ENCODE data around the gene CCDC8. TPM values are rescaled to one million over a fixed set of nuclear protein-coding genes. Genes with fewer than 3 reads are reported as not detected.

The CCDC8 gene
- total RNA-seq (2021) = 27.5 and 28.7 TPM in 2 replicates
- long read RNA-seq, transcript CCDC8-201 (1 exons, 3,186 nt) = major isoform, 57 of 57 reads
- long read RNA-seq, partial matches to known transcripts = 0 of 57 reads
- long read RNA-seq, other reads (novel, unspliced or antisense) = 0 of 57 reads

DNA sequence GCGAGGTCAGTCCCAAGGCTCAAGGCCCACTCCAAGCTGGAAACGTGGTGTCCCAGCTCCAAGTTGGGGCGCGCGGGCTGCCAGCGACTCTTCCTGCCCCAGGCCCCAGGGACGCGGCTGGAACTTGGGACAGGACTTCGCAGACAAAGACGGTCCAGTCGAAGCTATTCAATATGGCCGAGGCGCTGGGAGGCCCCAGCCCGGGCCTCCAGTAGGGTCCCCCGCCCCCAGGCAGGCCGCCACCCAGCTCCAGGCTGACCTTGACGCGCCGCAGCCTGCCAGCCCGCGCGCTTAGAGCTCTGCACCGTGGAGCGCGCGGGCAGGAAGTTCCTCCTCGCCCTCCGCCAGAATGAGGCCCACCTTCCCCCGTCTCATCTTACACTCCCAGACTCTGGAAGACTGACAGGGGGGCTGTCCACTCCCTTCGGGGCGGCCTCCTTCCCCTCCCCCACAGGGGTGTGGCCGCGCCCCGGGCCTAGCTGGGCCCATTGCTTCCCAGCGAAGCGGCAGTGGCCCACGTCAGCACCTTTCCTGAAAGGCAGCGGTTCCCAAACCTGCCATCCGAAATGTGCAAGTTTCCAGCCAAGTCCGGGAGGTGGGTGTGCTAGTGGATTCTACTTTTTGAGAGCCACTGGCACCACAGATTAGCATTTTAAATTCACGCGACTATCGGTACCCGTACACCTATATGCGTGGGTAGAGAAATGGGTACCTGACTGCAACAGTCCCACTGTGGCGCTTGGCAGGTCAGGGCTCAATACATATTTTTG, at the start of gene CCDC8:
Gene CCDC8, minus strand, starts transcription at position 303 of the 770 bp plus-strand sequence. CDS start 754 bp downstream, outside the sequence.
- peak within 1 kb of the TSS; percentile 78 for H3K9ac ChIP-seq (ENCODE audit: extremely low read depth, insufficient read length, low read length)
- no peak within 1 kb of the TSS for H4K91ac ChIP-seq (ENCODE audit: insufficient read length, low read depth, low read length)
- peaks cover 7% of the 10 kb centered on the region for H3K79me1 ChIP-seq (ENCODE audit: insufficient read depth, low read depth, low read length, poor library complexity, severe bottlenecking)
- H2BK5ac ChIP-seq (ENCODE audit: insufficient read length, low read length) = no peak within 1 kb of the TSS
- Mint-ChIP-seq H3K4me1 (peaks cover 36 to 48% of the 10 kb centered on the region in 2 experiments), H3K9me3 (no peaks in the 10 kb centered on the region; a peak in 3 of 5 replicates), H3K36me3 (ENCODE audit: insufficient read depth in 1 of 3, low read depth in 3 of 3) (peaks cover 11 to 17% (median 12%) of the 10 kb centered on the region in 3 experiments), H3K27me3 (ENCODE audit: low read depth) (peaks cover 17% of the 10 kb centered on the region), H3K27ac (peak within 1 kb of the TSS; percentile 74 to 92 (median 85); a peak in 5 of 7 replicates), H3K4me3 (peak within 1 kb of the TSS; percentile 90 to 94)
- peak within 1 kb of the TSS; percentile 72 for H3K18ac ChIP-seq (ENCODE audit: insufficient read length, low read depth, low read length)
- no peak within 1 kb of the TSS for H3K4ac ChIP-seq (ENCODE audit: low read depth, low read length)
- H3K23ac ChIP-seq (ENCODE audit: insufficient read length, low read depth, low read length) = no peak within 1 kb of the TSS
- H3K4me2 ChIP-seq (ENCODE audit: insufficient read depth, insufficient read length, low read length) = peak within 1 kb of the TSS; percentile 90
- no peak within 1 kb of the TSS for H4K5ac ChIP-seq (ENCODE audit: insufficient read length, low read depth, low read length)
- no peak within 1 kb of the TSS for H2AFZ ChIP-seq (ENCODE audit: low read length)
- no peak within 1 kb of the TSS for H2AK5ac ChIP-seq (ENCODE audit: insufficient read length, low read length)
- no peak within 1 kb of the TSS for H2BK20ac ChIP-seq (ENCODE audit: low read depth, low read length, poor library complexity, severe bottlenecking)
- H2BK12ac ChIP-seq (ENCODE audit: insufficient read length, low read depth, low read length) = no peak within 1 kb of the TSS
- H3K9me3 ChIP-seq (ENCODE audit: control insufficient read depth, low read depth, low read length) = no peaks in the 10 kb centered on the region
- no peak within 1 kb of the TSS for H3K27ac ChIP-seq (ENCODE audit: insufficient read length, low read depth, low read length)
- no peaks in the 10 kb centered on the region for H3K27me3 ChIP-seq (ENCODE audit: insufficient read depth, low read length)
- peak within 1 kb of the TSS; percentile 82 for H3K14ac ChIP-seq (ENCODE audit: insufficient read depth, low read length)
- H3T11ph ChIP-seq (ENCODE audit: low read length) = no peak within 1 kb of the TSS
- H2BK120ac ChIP-seq (ENCODE audit: low read depth, low read length, poor library complexity, severe bottlenecking) = no peak within 1 kb of the TSS
- peaks cover 6% of the 10 kb centered on the region; the same call in 1 of the 2 replicates for H3K79me2 ChIP-seq (ENCODE audit: insufficient read depth, low read length)
- no peak within 1 kb of the TSS for H4K8ac ChIP-seq (replicated peaks; ENCODE audit: insufficient read length, low read depth, low read length)
- no peak within 1 kb of the TSS for H2BK15ac ChIP-seq (ENCODE audit: low read depth, low read length)
- H3K23me2 ChIP-seq (ENCODE audit: insufficient read length, low read depth, low read length, poor library complexity, severe bottlenecking) = peaks cover 24% of the 10 kb centered on the region
- DNase-seq = peak; percentile 97
- no CpG with 5 or more reads among the region's 46 CpGs for WGBS (ENCODE audit: extremely low coverage, insufficient read length, low lambda C conversion rate)
- H3K56ac ChIP-seq (ENCODE audit: insufficient read length, low read depth, low read length) = no peak within 1 kb of the TSS
- TF ChIP-seq CTCF (conservative IDR thresholded peaks at IDR 0.05) = no peak
- no peaks in the 10 kb centered on the region; the same call in 1 of the 2 replicates for H3K4me1 ChIP-seq (ENCODE audit: insufficient read depth, low read length)
- no peaks in the 10 kb centered on the region for H4K20me1 ChIP-seq (ENCODE audit: control insufficient read depth, insufficient read depth, insufficient read length)
